ENCODE measurements around the gene AUTS2.

AUTS2 gene

DNA sequence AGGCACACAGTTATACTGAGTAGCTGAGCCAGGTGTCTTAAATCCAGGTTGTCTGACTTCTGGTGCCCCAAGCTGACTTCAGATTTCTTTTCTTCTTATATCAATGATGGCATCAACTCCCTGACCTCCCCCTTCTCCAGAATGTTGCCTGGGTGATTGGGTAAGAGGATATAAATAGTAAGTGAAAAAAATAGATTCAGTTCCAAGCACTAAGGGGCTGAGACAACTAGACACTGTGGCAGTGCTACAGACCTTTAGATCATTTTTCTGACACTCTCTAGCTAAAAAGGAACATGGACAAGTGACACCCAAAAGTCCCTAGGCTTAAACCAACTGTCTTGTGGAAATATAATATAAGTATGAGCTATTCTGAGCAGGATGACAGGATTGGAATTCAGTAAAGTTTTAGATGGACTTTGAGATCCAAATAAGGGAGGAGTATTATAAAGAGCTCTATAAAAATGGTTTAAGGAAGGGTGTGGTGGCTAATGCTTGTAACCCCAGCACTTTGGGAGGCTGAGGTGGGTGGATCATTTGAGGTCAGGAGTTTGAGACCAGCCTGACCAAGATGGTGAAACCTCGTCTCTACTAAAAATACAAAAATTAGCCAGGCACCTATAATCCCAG, 944.6 kb downstream of the AUTS2 start:
- no peaks in the 10 kb centered on the region for H3K4me1 ChIP-seq (ENCODE audit: control insufficient read depth, insufficient read depth, low read length)

DNA sequence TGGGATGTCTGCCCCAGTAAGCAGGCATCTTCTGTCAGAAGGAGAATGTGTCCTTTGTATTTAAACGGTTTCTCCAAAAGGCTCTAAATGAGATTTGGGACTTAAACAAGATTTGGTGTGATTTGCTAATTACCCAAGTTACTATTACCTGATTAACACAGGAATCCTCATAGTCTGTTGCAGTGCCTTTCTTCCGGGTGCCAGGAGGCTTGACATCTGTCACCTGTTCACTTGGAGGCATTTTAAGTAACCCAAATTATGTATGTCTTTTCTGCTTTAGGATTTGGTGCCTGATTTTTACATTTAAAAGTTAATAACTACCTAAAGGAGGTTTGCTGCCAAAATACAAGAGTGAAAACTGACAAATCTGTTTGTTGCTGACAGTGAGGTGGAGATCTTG, 945.7 kb downstream of the AUTS2 start:
- Histone ChIP-seq H3K4me3 (ENCODE audit: low read depth, low read length) (no peak overlapping the region), H3K9me3 (ENCODE audit: control insufficient read depth, insufficient read depth, low read depth, low read length) (no peaks in the 10 kb centered on the region), H3K4me1 (ENCODE audit: control insufficient read depth, insufficient read depth, low read length) (no peaks in the 10 kb centered on the region), H3K27ac (ENCODE audit: extremely low read depth, low read depth, low read length) (no peak overlapping the region), H3K36me3 (ENCODE audit: control insufficient read depth in 2 of 2, insufficient read depth in 1 of 2, low read length in 2 of 2) (no peaks in the 10 kb centered on the region)
- POLR2A ChIA-PET, result no interaction called here
- CTCF ChIA-PET, result no interaction called here
- TF ChIP-seq ZNF561 (tag by site-specific recombination; IDR thresholded peaks at IDR 0.05; ENCODE audit: borderline replicate concordance) (no peak), ZNF768 (tag by site-specific recombination; IDR thresholded peaks at IDR 0.05) (no peak)
- TF ChIP-seq, protein P1, sequence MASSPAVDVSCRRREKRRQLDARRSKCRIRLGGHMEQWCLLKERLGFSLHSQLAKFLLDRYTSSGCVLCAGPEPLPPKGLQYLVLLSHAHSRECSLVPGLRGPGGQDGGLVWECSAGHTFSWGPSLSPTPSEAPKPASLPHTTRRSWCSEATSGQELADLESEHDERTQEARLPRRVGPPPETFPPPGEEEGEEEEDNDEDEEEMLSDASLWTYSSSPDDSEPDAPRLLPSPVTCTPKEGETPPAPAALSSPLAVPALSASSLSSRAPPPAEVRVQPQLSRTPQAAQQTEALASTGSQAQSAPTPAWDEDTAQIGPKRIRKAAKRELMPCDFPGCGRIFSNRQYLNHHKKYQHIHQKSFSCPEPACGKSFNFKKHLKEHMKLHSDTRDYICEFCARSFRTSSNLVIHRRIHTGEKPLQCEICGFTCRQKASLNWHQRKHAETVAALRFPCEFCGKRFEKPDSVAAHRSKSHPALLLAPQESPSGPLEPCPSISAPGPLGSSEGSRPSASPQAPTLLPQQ (tag by site-specific recombination; IDR thresholded peaks at IDR 0.05), result no peak

More for the DNA sequence above, 944.6 kb downstream of the AUTS2 start:
- no peak for TF ChIP-seq ZNF629 (tag by site-specific recombination; IDR thresholded peaks at IDR 0.05)
- TF ChIP-seq ZNF707 (tag by site-specific recombination; IDR thresholded peaks at IDR 0.05), result no peak
- TF ChIP-seq PRDM1 (tag by site-specific recombination; IDR thresholded peaks at IDR 0.05), result no peak
- TF ChIP-seq HOXC10 (CRISPR knock-in tag; IDR thresholded peaks at IDR 0.05), result no peak
- no peak for TF ChIP-seq ZSCAN30 (tag by site-specific recombination; IDR thresholded peaks at IDR 0.05)
- no peaks in the 10 kb centered on the region for H3K36me3 ChIP-seq (ENCODE audit: control insufficient read depth in 2 of 2, insufficient read depth in 1 of 2, low read length in 2 of 2)
- H3K27ac ChIP-seq (ENCODE audit: extremely low read depth, low read depth, low read length), result no peak overlapping the region
- POLR2A ChIA-PET, result no interaction called here
- no peaks in the 10 kb centered on the region for H3K9me3 ChIP-seq (ENCODE audit: control insufficient read depth, insufficient read depth, low read depth, low read length)
- CTCF ChIA-PET, result interaction anchor here (1.0 to 1.1 kb wide), 2 partner anchors 13 to 155 kb away, joined by 3 to 4 read pairs; no protein-coding TSS in a partner anchor
- H3K4me3 ChIP-seq (ENCODE audit: low read depth, low read length), result no peak overlapping the region

DNA sequence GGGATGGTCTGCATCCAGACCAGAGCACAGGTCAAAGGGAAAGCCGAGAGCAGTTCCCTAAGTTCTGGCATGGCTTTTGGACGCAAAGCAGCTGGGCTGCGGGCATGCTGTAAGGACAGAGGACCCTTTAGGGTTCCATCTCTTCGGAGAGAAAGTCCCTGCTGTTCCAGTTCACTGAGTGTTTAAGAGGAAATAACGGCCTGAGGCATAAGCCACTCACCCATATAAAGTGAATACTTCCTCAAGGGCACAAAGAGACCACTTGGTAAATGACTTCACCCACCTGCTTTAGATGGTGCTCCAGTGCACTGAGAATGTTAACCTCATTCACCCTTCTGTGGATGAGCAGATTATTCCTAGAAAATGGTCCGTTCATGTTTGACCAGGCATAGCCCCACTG, 946.9 kb downstream of the AUTS2 start:
- no peaks in the 10 kb centered on the region for H3K9me3 ChIP-seq (ENCODE audit: control insufficient read depth, insufficient read depth, low read depth, low read length)
- no peaks in the 10 kb centered on the region for H3K4me1 ChIP-seq (ENCODE audit: control insufficient read depth, insufficient read depth, low read length)
- TF ChIP-seq, protein P2, sequence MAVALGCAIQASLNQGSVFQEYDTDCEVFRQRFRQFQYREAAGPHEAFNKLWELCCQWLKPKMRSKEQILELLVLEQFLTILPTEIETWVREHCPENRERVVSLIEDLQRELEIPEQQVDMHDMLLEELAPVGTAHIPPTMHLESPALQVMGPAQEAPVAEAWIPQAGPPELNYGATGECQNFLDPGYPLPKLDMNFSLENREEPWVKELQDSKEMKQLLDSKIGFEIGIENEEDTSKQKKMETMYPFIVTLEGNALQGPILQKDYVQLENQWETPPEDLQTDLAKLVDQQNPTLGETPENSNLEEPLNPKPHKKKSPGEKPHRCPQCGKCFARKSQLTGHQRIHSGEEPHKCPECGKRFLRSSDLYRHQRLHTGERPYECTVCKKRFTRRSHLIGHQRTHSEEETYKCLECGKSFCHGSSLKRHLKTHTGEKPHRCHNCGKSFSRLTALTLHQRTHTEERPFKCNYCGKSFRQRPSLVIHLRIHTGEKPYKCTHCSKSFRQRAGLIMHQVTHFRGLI (tag by site-specific recombination; IDR thresholded peaks at IDR 0.05), result no peak
- TF ChIP-seq ZXDB (tag by site-specific recombination; IDR thresholded peaks at IDR 0.05), result no peak
- no peak for TF ChIP-seq ZNF501 (tag by site-specific recombination; IDR thresholded peaks at IDR 0.05)
- no peak for TF ChIP-seq YY1 (tag by site-specific recombination; IDR thresholded peaks at IDR 0.05)
- TF ChIP-seq SCRT2 (tag by site-specific recombination; IDR thresholded peaks at IDR 0.05), result no peak
- TF ChIP-seq ZNF791 (tag by site-specific recombination; IDR thresholded peaks at IDR 0.05), result no peak
- CTCF ChIA-PET, result interaction anchor here (0.7 kb wide), 1 partner anchor 352 kb away, joined by 3 read pairs; no protein-coding TSS in a partner anchor
- H3K36me3 ChIP-seq (ENCODE audit: control insufficient read depth in 2 of 2, insufficient read depth in 1 of 2, low read length in 2 of 2), result no peaks in the 10 kb centered on the region
- H3K4me3 ChIP-seq (ENCODE audit: low read depth, low read length), result no peak overlapping the region
- POLR2A ChIA-PET, result no interaction called here
- H3K27ac ChIP-seq (ENCODE audit: extremely low read depth, low read depth, low read length), result no peak overlapping the region

DNA sequence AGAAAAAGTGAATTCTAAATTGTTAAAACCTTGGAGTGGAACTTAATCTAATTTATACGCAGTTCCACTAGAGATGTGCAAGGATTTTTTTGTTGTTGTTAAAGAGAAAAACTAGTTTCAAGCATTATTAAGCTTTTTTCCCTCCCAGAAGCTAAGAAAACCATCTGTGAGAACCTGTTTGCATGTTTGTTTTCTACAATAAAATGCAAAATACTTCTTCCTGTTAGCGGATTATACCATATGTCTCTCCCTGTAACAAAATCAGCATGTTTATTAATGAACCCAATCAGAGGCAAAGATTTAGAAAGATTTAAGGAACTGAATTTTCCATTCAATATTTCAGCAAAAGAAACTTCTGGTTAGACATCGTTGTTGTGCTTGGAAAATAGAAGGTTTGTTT, 953.9 kb downstream of the AUTS2 start:
- Histone ChIP-seq H3K27ac (ENCODE audit: extremely low read depth, low read depth, low read length) (no peak overlapping the region), H3K36me3 (ENCODE audit: control insufficient read depth in 2 of 2, insufficient read depth in 1 of 2, low read length in 2 of 2) (no peaks in the 10 kb centered on the region), H3K4me1 (ENCODE audit: control insufficient read depth, insufficient read depth, low read length) (no peaks in the 10 kb centered on the region), H3K9me3 (ENCODE audit: control insufficient read depth, insufficient read depth, low read depth, low read length) (no peaks in the 10 kb centered on the region), H3K4me3 (ENCODE audit: low read depth, low read length) (no peak overlapping the region)
- no peak for TF ChIP-seq GLI2 (tag by site-specific recombination; IDR thresholded peaks at IDR 0.05; ENCODE audit: borderline replicate concordance, low read depth)
- CTCF ChIA-PET, result no interaction called here
- POLR2A ChIA-PET, result no interaction called here
